CD8-positive, alpha-beta memory T cell (primary cell): Measurements from ENCODE around the gene ZNF579. TPM values are rescaled to one million over a fixed set of nuclear protein-coding genes. Genes with fewer than 3 reads are reported as not detected.

Experiments
- CTCF ChIA-PET: fragments of 350-600 bp; sonication (Branson Sonifier 250); formaldehyde crosslinking; loops from one replicate; lab custom pipeline; 2021; ENCODE audit warnings: antibody characterized with exemption; lab: Charles Lee
- POLR2A ChIA-PET: fragments of 350-600 bp; sonication (Branson Sonifier 250); formaldehyde crosslinking; loops from one replicate; lab custom pipeline; 2021; ENCODE audit warnings: antibody characterized with exemption; lab: Charles Lee
- DNase-seq, 5 donors: peaks; one replicate each; pipeline versions ENCODE4 v3.0.0 to v3.0.0-alpha.2; 2020 to 2022; ENCODE audit warnings: mixed read lengths in 1 of 5
- H3K27ac ChIP-seq: one replicate; pipeline ENCODE4 v1.7.0; 2013; ENCODE audit warnings: low read depth, mild to moderate bottlenecking, low read length, moderate library complexity
- H3K27me3 ChIP-seq: 2 replicates; pipeline ENCODE4 v1.7.0; 2013; ENCODE audit warnings: low read length, mild to moderate bottlenecking; ENCODE audit not compliant: insufficient read depth, poor library complexity, severe bottlenecking
- H3K36me3 ChIP-seq: 2 replicates; pipeline ENCODE4 v1.7.0; 2013; ENCODE audit warnings: mild to moderate bottlenecking, low read length, moderate library complexity; ENCODE audit not compliant: insufficient read depth
- H3K4me1 ChIP-seq: 2 replicates; pipeline ENCODE4 v1.7.0; 2013; ENCODE audit warnings: mild to moderate bottlenecking, low read length, moderate library complexity; ENCODE audit not compliant: insufficient read depth
- H3K4me3 ChIP-seq: 2 replicates; pipeline ENCODE4 v1.7.0; 2013; ENCODE audit warnings: mild to moderate bottlenecking, low read length
- H3K9me3 ChIP-seq: 2 replicates; pipeline ENCODE4 v1.7.0; 2013; ENCODE audit warnings: mild to moderate bottlenecking, low read length
- H3K27ac Mint-ChIP-seq, 8 donors: one replicate each; pipeline ENCODE4 v1.8.0; 2020 to 2021; ENCODE audit warnings: mixed read lengths in 8 of 8, mild to moderate bottlenecking in 6 of 8, inconsistent platforms in 3 of 8, moderate library complexity in 3 of 8
- H3K27me3 Mint-ChIP-seq, 2 donors: one replicate each; pipeline ENCODE4 v1.8.0; 2020 to 2021; ENCODE audit warnings: mixed read lengths in 2 of 2, mild to moderate bottlenecking in 1 of 2, moderate library complexity in 1 of 2
- H3K36me3 Mint-ChIP-seq, 3 donors: one replicate each; pipeline ENCODE4 v1.8.0; 2020 to 2021; ENCODE audit warnings: mixed read lengths in 3 of 3, inconsistent platforms in 1 of 3, mild to moderate bottlenecking in 1 of 3
- H3K4me1 Mint-ChIP-seq, 3 donors: one replicate each; pipeline ENCODE4 v1.8.0; 2020 to 2021; ENCODE audit warnings: mixed read lengths in 3 of 3, inconsistent platforms in 1 of 3, mild to moderate bottlenecking in 1 of 3
- H3K4me3 Mint-ChIP-seq, 7 donors: one replicate each; pipeline ENCODE4 v1.8.0; 2020 to 2021; ENCODE audit warnings: mixed read lengths in 7 of 7, mild to moderate bottlenecking in 6 of 7, moderate library complexity in 4 of 7, inconsistent platforms in 2 of 7
- H3K9me3 Mint-ChIP-seq, 5 donors: one replicate each; pipeline ENCODE4 v1.8.0; 2020 to 2022; ENCODE audit warnings: mixed read lengths in 5 of 5, mild to moderate bottlenecking in 3 of 5, moderate library complexity in 2 of 5, inconsistent platforms in 1 of 5
- polyA plus RNA-seq: library from polyadenylated mRNA; unstranded; fragments of 300-500 nt; fragmentation: Illumina TruSeq; gene quantifications from one replicate; pipeline ENCODE4 v1.2.3, GENCODE V29; 2021
- total RNA-seq, 2 experiments: library from RNA; stranded (reverse); gene quantifications; one replicate each; pipeline ENCODE4 v1.2.3, GENCODE V29; 2021

ZNF579 gene
- total and polyA plus RNA-seq, 3 experiments from 2014 or later: 0.35 to 6.6 (median 6.0) TPM

DNA sequence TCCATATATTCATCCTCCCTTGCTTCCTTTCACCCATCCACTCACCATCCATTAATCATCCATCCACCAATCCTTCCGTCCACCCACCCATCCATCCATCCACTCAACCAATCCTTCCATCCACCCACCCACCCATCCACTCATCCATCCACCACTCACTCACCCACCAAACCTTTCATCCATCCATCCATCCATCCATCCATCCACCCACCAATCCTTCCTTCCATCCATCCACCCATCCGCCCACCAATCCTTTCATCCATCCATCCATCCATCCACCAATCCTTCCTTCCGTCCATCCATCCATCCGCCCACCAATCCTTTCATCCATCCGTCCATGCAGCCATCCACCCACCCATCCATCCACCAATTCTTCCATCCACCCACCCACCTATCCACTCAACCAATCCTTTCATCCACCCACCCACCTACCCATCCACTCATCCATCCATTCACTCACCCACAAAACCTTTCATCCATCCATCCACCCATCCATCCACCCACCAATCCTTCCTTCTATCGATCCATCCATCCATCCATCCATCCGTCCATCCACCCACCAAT, 38.3 kb downstream of the ZNF579 start:
- H3K4me3 Mint-ChIP-seq: no peak overlapping the region
- Histone ChIP-seq H3K9me3 (no peaks in the 10 kb centered on the region), H3K27ac (no peak overlapping the region), H3K36me3 (no peaks in the 10 kb centered on the region), H3K4me3 (no peak overlapping the region), H3K27me3 (no peaks in the 10 kb centered on the region), H3K4me1 (no peaks in the 10 kb centered on the region)
- no peaks in the 10 kb centered on the region for H3K9me3 Mint-ChIP-seq
- CTCF ChIA-PET: no interaction called here
- no peaks in the 10 kb centered on the region for H3K36me3 Mint-ChIP-seq
- no peaks in the 10 kb centered on the region for H3K4me1 Mint-ChIP-seq
- H3K27ac Mint-ChIP-seq: peak overlapping the region in 1 of 8 donors; percentile 9
- no peak for DNase-seq
- peaks cover 1 to 21% of the 10 kb centered on the region in 2 donors for H3K27me3 Mint-ChIP-seq
- POLR2A ChIA-PET: no interaction called here

DNA sequence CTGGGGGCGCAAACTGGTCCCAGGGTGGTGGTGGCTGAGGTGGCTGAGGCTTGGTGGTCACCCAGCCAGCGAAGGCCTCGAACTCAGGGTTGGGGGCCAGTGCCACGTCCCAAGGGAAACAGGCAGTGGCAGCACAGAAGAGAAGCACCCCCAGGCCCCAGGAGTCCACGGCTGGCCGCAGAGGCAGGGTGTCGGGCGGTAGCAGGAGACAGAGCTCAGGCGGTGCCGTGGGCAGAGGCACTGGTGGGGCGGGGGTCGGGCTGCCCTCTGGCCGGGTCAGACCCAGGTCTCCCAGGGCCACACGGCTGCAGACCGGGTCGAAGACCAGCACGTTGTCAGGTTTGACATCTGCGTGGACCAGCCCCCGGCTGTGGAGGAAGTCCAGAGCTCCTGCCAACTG, 39.6 kb downstream of the ZNF579 start:
- POLR2A ChIA-PET: no interaction called here
- Histone ChIP-seq H3K4me1 (no peaks in the 10 kb centered on the region), H3K4me3 (no peak overlapping the region), H3K9me3 (no peaks in the 10 kb centered on the region), H3K27me3 (no peaks in the 10 kb centered on the region), H3K27ac (no peak overlapping the region), H3K36me3 (no peaks in the 10 kb centered on the region)
- no peaks in the 10 kb centered on the region for H3K36me3 Mint-ChIP-seq
- no peak overlapping the region for H3K27ac Mint-ChIP-seq
- no peaks in the 10 kb centered on the region for H3K4me1 Mint-ChIP-seq
- CTCF ChIA-PET: no interaction called here
- no peaks in the 10 kb centered on the region for H3K9me3 Mint-ChIP-seq
- peaks cover 0 to 17% of the 10 kb centered on the region in 2 donors for H3K27me3 Mint-ChIP-seq
- DNase-seq: no peak
- no peak overlapping the region for H3K4me3 Mint-ChIP-seq

DNA sequence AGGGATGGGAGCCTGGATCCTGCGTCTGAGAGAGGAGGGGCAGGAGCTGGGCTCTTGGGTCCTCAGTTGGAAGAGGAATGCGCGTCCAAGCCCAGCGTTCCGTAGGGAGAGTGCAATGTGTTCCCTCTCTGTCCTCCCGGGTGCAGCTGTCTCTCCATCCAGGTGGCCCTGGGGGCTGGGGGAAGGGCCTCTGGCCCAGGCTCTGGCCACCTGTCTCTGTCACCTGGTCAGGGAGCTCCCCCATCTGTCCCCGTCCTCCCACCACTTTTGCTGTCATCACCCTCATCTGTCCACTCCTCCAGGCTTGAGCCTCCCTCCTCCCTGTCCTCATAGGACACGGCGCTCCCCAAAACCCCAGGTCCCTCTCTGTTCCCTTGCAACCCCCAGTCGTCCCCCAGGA, 40.0 kb downstream of the ZNF579 start:
- Histone ChIP-seq H3K4me3 (no peak overlapping the region), H3K4me1 (no peaks in the 10 kb centered on the region), H3K36me3 (no peaks in the 10 kb centered on the region), H3K27ac (no peak overlapping the region), H3K9me3 (no peaks in the 10 kb centered on the region), H3K27me3 (no peaks in the 10 kb centered on the region)
- Mint-ChIP-seq H3K4me1 (no peaks in the 10 kb centered on the region), H3K4me3 (no peak overlapping the region), H3K36me3 (no peaks in the 10 kb centered on the region), H3K9me3 (no peaks in the 10 kb centered on the region), H3K27me3 (peaks cover 0 to 13% of the 10 kb centered on the region in 2 donors), H3K27ac (no peak overlapping the region)
- POLR2A ChIA-PET: no interaction called here
- CTCF ChIA-PET: no interaction called here
- no peak for DNase-seq

DNA sequence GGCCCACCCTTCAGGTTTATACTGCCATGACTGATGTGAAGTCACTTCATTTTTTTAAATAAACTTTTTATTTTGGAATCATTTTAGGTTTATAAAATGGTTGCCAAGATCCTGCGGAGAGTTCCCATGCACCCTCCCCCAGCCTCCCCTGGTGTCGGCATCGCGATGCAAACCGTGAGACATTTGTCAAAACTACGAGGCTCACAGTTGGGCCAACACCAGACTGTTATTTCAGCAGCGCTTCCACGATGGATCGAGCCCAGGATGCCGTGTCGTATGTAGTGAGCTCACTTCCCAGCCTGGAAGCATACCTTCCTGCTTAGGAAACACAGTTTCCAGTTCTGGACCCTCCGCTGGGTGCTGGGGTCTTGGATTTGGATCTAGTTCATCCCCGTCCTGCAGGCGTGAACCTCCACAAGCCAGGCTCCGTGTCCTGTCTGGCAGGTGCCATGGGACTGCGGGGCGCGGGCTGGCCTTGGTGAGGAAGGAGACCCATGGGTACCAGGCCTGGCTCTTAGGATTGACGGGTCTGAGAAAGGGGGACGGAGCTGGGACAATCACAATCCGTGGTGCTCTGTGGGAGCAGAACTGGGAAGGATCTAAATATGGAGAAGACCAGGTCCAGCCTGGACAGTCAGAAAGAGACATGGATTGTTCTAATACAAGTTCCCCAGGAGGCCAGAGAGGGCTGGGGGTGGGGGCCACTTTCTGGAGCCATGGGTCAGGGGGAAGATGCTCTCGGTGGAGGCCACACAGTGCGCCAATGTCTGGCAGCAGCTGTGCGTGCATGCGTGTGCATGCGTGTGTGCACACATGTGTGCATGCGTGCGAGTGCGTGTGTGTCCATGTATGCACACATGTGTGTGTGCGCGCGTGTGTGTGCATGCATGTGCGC, 41.3 kb downstream of the ZNF579 start:
- Histone ChIP-seq H3K27me3 (no peaks in the 10 kb centered on the region), H3K4me1 (no peaks in the 10 kb centered on the region), H3K27ac (no peak overlapping the region), H3K9me3 (no peaks in the 10 kb centered on the region), H3K36me3 (no peaks in the 10 kb centered on the region), H3K4me3 (no peak overlapping the region)
- H3K36me3 Mint-ChIP-seq: no peaks in the 10 kb centered on the region
- POLR2A ChIA-PET: no interaction called here
- peak overlapping the region in 1 of 8 donors; percentile 32 for H3K27ac Mint-ChIP-seq
- no peaks in the 10 kb centered on the region for H3K4me1 Mint-ChIP-seq
- CTCF ChIA-PET: no interaction called here
- no peaks in the 10 kb centered on the region for H3K9me3 Mint-ChIP-seq
- no peak overlapping the region for H3K4me3 Mint-ChIP-seq
- no peak for DNase-seq
- peaks cover 1 to 7% of the 10 kb centered on the region in 2 donors for H3K27me3 Mint-ChIP-seq

DNA sequence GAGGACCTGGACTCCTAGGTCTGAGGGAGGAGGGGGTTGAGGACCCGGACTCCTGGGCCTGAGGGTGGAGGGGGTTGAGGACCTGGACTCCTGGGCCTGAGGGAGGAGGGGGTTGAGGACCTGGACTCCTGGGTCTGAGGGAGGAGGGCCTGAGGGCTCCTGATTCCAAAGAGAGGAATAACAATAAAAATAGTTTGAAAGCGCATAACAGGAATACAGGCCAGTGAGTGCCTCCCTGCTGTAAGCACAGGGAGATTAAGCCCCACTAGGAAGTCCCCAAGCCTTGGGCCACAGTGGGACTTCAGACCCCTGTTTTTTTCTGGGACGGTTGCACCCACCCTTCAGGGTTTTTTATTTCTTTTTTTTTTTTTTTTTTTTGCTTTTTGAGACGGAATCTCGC, 42.5 kb downstream of the ZNF579 start:
- Histone ChIP-seq H3K36me3 (no peaks in the 10 kb centered on the region), H3K9me3 (no peaks in the 10 kb centered on the region), H3K27ac (no peak overlapping the region), H3K27me3 (no peaks in the 10 kb centered on the region), H3K4me1 (no peaks in the 10 kb centered on the region), H3K4me3 (no peak overlapping the region)
- Mint-ChIP-seq H3K27me3 (peaks cover 0 to 6% of the 10 kb centered on the region in 2 donors), H3K4me1 (no peaks in the 10 kb centered on the region), H3K27ac (no peak overlapping the region), H3K4me3 (no peak overlapping the region), H3K36me3 (no peaks in the 10 kb centered on the region), H3K9me3 (no peaks in the 10 kb centered on the region)
- ChIA-PET POLR2A (no interaction called here), CTCF (no interaction called here)
- no peak for DNase-seq

DNA sequence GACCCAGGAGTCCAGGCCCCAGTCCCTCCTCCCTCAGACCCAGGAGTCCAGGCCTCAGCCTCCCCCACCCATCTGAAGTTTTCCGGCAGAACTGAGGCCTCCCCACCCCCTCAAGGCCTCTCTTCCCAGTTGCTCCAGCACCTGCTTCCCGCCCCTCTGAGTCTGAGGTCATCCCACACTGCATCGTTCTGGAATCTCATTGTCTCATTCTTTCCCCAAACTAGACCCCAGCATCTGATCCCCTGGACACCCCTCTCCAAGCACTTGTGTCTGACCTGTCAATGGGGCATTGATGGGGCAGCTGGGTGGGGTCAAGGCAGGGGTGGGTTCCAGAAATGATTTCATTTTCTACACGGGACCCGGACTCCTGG, 42.9 kb downstream of the ZNF579 start:
- Histone ChIP-seq H3K27me3 (no peaks in the 10 kb centered on the region), H3K4me3 (no peak overlapping the region), H3K9me3 (no peaks in the 10 kb centered on the region), H3K27ac (no peak overlapping the region), H3K4me1 (no peaks in the 10 kb centered on the region), H3K36me3 (no peaks in the 10 kb centered on the region)
- Mint-ChIP-seq H3K27ac (no peak overlapping the region), H3K4me1 (no peaks in the 10 kb centered on the region), H3K36me3 (no peaks in the 10 kb centered on the region), H3K9me3 (no peaks in the 10 kb centered on the region), H3K27me3 (peaks cover 0 to 6% of the 10 kb centered on the region in 2 donors), H3K4me3 (no peak overlapping the region)
- DNase-seq: no peak
- ChIA-PET CTCF (no interaction called here), POLR2A (no interaction called here)

DNA sequence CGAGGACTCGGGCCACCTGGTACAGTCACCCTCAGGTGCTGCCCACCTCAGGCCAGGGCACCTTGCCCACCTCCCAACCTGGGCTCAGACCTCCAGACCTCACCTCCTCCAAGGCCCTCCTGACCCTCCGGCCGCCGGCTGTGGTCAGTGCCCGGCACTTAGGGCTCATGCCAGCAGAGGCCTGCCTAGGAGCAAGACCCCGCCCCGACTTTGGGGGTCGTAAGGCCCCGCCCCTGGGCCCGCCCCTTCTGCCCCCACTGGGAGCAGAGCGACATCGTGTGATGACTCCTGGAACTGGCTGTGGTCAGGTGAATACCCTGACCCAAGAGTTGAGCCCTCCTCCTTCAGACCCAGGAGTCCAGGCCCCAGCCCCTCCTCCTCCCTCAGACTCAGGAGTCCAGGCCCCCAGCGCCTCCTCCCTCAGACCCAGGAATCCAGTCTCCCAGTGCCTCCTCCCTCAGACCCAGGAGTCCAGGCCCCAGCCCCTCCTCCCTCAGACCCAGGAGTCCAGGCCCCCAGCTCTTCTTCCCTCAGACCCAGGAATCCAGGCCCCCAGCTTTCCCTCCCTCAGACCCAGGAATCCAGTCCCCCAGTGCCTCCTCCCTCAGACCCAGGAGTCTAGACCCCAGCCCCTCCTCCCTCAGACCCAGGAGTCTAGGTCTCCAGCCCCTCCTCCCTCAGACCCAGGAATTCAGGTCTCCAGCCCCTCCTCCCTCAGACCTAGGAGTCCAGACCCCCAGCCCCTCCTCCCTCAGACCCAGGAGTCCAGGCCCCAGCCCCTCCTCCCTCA, 43.5 kb downstream of the ZNF579 start, which contains the start of gene SBK2:
SBK2 (minus strand) TSS at position 183 of the 790 bp plus-strand sequence. CDS start 839 bp downstream, outside the sequence.
- no peak within 1 kb of the TSS for H3K27ac Mint-ChIP-seq
- Histone ChIP-seq H3K27ac (no peak within 1 kb of the TSS), H3K4me1 (no peaks in the 10 kb centered on the region), H3K27me3 (no peaks in the 10 kb centered on the region), H3K9me3 (no peaks in the 10 kb centered on the region), H3K36me3 (no peaks in the 10 kb centered on the region), H3K4me3 (no peak within 1 kb of the TSS)
- H3K4me1 Mint-ChIP-seq: no peaks in the 10 kb centered on the region
- DNase-seq: no peak
- POLR2A ChIA-PET: no interaction called here
- no peaks in the 10 kb centered on the region for H3K36me3 Mint-ChIP-seq
- no peaks in the 10 kb centered on the region for H3K9me3 Mint-ChIP-seq
- H3K4me3 Mint-ChIP-seq: no peak within 1 kb of the TSS
- H3K27me3 Mint-ChIP-seq: peaks cover 0 to 6% of the 10 kb centered on the region in 2 donors
- CTCF ChIA-PET: no interaction called here

DNA sequence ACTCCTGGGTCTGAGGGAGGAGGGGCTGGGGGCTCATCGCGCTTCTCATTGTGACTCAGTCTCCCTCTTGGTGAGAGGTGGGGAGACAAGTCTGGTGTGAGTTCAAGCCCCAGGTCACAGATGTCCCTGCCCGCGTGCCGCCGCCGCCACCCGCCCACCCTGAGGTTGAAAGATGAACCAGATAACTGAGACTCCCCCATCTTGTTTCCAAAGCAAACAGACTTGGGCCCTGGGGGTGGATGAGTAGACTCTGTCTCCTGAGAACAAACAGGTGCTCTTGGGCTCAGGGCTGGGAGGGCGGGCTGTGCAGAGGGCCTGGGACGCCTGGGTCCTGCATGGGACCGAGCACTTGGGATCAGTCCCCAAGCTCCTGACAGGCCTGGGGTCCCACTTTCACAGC, 44.3 kb downstream of the ZNF579 start:
- Histone ChIP-seq H3K36me3 (no peaks in the 10 kb centered on the region), H3K4me3 (no peak overlapping the region), H3K4me1 (no peaks in the 10 kb centered on the region), H3K27ac (no peak overlapping the region), H3K27me3 (no peaks in the 10 kb centered on the region), H3K9me3 (no peaks in the 10 kb centered on the region)
- no peak overlapping the region for H3K27ac Mint-ChIP-seq
- H3K9me3 Mint-ChIP-seq: no peaks in the 10 kb centered on the region
- no peaks in the 10 kb centered on the region for H3K4me1 Mint-ChIP-seq
- peaks cover 0 to 6% of the 10 kb centered on the region in 2 donors for H3K27me3 Mint-ChIP-seq
- no peaks in the 10 kb centered on the region for H3K36me3 Mint-ChIP-seq
- DNase-seq: no peak
- POLR2A ChIA-PET: no interaction called here
- no peak overlapping the region for H3K4me3 Mint-ChIP-seq
- CTCF ChIA-PET: no interaction called here
